GM18505 (cell line): ENCODE measurements around the gene ERRFI1.

ENCODE experiments used
- ATAC-seq: cut with Tn5 transposase; IDR thresholded peaks from one replicate; pipeline ENCODE4 v1.9.1; 2021; ENCODE audit not compliant: unreplicated experiment
- POLR2A ChIP-seq: IDR thresholded peaks from 4 replicates; pipeline ENCODE4 v1.6.1; 2011; ENCODE audit warnings: borderline replicate concordance; ENCODE audit not compliant: insufficient read depth, insufficient read length; ENCODE audit errors: extremely low read depth

Gene ERRFI1

DNA sequence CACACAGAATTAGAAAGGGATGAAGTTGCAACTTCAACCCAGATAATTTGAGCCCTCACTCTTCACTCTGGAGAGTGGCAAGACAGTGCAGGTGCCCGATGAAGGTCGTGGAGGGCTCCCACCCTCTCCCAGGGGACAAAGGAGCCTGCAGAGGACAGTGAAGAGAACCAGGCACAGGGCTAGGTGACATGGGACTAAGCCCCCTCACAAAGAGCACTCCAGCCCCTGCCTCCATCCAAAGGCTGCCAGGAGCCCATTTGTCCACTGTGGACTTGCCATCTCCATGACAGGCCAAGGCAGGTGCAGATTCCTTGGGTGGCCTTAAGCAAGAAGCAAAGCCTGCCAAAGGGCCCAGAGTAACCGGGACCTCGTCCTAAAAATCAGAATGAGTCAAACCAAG is 15.1 kb downstream of the ERRFI1 start:
- TF ChIP-seq POLR2A: no peak

DNA sequence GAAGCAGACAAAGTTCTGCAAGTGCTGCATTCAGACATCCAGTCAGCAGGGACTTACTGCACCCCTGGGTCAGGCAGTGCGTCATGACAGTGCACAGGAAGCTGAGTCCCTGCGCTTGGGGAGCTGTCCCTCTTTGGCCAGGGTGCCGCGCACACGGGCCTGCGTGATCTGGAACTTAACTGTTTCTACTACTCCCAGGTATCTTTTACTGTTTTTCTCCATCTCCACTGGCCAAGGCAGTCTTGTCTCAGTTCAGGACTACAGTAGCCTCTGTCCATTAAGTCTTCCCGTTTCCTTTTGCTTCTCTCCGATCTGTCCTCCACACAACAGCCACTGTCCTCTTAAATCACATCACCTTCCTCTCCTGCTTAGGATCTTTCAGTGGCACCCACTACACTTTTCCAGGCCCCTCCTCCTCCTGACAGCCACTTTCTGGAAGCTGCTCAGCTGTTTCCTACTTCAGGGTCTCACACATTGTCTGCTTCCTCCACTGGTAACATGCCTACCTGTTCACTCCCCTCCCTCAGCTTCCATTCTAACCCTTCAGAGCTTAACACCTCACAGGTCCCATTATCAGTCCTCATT is 15.9 kb downstream of the ERRFI1 start:
- TF ChIP-seq POLR2A: no peak
- no peak for ATAC-seq

More for the DNA sequence above, 15.1 kb downstream of the ERRFI1 start:
- ATAC-seq: no peak

DNA sequence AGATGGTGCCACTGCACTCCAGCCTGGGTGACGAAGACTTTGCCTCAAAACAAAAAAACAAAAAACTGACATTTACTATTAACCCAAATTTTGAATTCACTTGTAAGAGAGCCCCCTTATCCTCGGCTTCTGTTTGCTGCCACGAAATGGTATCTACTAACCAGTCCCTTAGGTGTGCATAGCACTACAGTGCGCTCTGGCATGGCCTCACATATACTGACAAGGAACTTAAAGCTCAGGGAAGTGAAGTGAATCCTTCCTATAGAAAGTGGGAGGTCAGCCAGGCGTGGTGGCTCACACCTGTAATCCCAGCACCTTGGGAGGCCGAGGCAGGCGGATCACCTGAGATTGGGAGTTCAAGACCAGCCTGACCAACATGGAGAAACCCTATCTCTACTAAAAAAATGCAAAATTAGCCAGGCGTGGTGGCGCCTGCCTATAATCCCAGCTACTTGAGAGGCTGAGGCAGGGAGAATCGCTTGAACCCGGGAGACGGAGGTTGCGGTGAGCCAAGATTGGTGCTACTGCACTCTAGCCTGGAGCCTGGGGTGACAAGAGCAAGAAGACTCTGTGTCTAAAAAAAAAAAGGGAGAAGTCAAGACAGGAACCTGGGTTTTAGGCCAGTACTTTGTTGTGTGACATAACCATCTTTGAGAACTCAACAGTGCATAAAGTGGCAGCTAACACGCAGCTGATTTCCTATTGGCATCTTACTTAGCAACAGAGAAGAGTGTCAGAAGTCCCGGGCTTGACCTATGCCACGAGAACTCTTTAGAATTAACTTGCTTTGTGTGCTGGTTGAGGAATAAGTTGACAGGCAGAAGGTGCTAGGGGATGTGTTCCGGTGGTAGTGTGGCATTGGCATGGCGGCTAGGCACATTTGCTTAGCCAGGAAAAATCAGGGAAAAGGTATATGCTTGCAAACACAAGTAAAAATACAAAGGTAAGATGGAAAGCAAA is 16.8 kb downstream of the ERRFI1 start:
- ATAC-seq: no peak
- no peak for TF ChIP-seq POLR2A

DNA sequence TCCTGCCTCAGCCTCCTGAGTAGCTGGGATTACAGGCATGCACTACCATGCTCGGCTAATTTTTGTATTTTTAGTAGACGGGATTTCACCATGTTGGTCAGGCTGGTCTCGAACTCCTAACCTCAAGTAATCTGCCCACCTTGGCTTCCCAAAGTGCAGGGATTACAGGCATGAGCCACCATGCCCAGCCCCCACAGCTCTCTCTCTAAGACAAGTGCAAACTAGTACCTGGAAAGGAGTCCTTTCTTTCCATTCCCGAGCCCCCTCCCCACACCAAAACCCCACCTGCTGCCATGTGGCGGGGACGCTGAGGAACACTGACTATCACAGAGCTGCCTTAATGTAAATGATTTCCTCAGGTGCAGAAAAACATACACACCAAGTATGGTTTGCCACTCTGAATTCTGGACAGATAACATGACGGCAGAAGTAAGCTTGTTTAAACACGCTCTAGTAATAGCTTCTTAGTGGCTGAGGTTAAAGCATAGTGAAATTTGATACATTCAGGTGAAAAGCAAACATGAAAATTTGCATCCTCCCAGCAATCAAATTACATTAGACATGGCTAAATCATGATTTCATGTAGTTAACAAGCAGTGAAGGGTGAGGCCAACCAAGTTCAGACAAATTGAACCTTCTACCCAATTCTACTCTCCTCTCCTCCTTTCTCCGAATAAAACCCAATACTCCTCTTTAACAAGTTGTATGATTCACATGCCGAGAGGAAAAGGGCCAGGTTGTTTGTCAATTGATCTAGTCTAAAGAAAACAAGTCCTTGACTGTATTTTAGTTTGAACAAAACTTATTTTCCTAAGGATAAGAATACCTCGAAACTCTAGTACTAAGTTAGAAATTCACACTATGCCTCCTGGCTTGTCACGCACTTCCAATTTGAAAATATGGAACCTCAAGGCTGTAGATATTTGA is 19.8 kb downstream of the ERRFI1 start:
- TF ChIP-seq POLR2A: no peak
- no peak for ATAC-seq

DNA sequence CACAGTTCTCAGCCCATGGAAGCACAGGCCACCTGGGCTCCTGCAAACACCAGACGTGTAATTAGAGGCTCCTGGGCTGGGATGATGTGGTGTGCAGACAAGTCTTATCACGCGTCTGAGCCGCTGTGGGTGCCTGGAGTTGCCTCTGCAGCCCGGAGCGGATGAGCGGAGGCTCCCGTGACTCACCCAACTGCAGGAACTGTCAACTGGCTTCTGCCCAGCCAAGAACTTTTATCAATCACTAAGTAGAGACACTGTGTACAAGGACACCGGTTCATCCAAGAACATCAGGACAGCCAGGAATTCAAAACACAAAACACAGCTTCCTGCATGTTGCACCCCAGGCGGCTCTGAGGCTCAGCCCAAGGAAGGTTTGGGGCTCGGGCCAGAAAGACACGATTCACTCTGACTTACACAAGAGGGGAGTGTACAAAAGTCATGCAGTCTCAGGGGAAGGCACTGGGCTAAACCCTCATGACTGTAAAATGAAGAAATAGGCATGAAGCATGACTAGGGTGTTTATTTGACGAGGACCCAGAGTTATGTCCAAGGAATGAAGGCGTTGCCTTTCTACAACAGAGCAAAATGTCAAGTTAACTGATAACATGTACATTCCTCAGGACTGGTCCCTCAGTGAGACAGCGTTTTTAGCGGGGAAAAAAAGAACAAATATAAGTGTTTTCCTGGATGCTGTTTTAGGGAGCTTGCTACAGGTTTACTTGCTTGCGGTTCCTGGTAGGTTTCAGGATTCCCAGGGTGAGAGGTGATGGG is 21.1 kb downstream of the ERRFI1 start:
- no peak for TF ChIP-seq POLR2A
- ATAC-seq: no peak

DNA sequence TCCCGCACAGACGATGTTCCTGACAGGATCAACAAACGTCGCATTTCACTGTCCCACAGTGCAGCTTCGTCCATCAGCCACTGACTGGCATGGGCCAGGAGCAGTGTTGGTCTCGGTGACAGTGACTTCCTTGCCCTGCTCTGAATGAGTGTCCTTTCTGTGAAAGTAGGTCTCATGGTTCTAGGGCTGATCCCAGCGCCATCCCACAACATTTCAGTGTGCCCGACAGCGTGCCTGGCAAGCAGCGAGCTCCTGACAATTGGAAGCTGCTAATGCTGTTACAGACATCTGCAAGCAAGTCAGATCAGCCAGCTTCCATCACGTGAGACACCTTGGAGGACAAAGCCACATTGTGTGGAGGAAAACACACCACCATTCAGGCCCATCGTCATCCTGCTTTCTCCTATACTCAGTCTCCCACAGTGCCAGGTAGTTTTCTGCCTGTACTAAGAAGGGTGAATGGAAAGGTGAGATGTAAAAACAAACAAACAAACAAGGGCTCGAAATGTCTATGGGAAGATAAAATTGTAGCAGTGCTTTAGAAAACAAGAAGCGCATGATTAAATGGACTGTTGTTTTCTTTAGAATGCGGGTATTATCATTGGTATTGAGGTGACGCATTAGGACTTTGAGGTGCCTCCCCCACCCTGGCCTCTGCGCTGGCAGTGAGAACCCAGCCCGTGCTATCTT is 21.9 kb downstream of the ERRFI1 start:
- no peak for ATAC-seq
- TF ChIP-seq POLR2A: no peak

DNA sequence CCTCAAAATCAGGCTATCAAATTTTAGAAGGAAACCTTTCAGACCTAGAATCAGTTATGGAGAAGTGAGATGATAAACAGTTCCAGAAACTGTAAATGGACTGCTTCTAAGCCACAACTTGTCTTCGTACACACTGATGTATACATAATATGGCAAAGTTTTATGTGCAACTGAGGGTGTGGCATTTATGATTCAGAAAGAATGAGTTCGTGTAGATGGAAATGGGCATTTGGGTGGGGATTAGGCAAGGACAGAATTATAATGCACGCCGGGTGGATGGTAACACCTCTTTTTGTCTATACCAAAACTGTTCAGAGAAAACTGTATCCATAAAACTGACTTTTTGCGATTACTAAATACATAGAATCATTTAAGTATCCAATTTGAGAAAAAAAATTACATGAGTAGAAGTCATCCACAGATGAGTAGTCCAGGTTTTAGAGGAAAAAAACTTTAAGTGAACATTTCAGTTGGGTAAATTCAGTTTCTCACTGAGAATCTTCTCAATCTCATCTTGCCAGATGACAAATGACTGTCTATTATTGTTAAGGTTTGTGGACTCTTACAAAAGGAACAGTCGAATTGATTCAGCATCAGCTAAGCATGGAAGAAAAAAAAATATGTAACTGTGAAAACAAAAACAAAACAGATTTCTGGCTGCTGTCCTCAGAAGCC is 22.5 kb downstream of the ERRFI1 start:
- TF ChIP-seq POLR2A: no peak
- ATAC-seq: no peak

DNA sequence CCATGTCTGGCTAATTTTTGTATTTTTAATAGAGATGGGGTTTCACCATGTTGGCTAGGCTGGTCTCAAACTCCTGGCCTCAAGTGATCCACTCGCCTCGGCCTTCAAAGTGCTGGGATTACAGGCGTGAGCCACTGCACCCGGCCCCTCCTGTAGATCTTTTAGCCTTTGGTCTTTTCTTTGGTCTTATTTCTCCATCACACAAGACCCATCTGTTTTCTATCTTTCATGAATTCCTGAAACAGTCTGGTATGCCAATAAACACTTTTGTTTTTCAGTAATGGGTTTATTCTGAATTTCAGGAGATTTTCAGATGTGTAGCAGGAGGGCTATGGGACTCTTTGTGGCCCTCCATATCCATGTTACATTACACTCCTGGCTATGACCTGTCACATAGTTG is 23.2 kb downstream of the ERRFI1 start:
- no peak for ATAC-seq
- TF ChIP-seq POLR2A: no peak

DNA sequence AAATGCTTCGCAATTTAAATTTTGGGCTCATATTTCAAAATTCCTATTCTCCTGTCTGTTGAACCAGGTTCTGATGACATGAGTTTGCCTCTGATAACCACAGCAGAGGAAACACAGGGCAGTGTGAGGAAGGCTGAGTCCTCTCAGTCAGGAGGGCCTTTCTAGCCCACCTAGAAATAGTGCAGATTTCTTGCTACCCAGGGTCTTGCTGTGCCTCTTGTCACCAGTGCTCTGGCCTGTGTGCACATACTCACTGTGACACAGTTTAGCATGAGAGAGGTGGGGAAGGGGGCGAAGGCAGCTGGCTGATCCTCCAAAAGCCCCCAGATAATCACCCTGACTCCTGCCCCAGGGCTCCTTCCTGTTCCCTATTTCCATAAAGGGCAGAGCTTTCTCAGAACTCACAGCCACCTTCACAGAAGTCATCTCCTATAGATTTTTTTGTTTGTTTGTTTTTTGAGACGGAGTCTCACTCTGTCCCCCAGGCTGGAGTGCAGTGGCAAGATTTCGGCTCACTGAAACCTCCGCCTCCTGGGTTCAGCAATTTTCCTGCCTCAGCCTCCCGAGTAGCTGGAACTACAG is 23.7 kb downstream of the ERRFI1 start:
- no peak for TF ChIP-seq POLR2A
- ATAC-seq: no peak

DNA sequence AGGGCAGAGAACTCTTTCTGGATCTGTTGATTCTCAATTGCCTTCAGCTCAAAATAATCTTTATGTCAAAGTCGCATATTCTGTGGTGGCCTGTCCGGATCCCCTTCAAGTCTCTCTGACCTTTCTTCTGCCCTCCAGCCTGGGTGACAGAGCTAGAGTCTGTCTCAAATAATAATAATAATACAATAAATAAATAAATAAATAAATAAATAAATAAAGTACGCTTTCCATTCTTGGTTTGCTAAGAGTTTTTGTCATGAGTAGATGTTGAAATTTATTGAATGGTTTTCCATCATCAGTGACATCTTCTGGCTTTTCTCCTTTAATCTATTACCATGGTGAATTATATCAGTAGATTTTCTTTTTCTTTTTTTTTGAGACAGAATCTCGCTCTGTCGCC is 30.7 kb downstream of the ERRFI1 start:
- TF ChIP-seq POLR2A: no peak
- ATAC-seq: no peak

DNA sequence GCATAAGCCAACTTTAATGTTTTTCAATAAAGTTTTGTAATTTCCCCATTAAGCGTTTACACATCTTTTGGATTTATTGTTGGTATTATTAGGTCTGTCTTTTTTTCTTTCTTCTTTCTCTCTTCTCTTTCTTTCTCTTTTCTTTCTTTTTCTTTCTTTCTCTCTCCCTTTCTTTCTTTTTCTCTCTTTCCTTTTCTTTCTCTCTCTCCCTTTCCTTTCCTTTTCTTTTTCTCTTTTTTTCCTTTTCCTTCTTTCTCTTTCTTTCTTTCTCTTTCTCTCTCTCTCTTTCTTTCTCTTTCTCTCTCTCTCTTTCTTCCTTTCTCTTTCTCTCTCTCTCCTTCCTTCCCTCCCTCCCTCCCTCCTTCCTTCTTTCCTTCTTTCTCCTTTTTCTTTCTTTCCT is 31.3 kb downstream of the ERRFI1 start:
- ATAC-seq: no peak
- TF ChIP-seq POLR2A: no peak

DNA sequence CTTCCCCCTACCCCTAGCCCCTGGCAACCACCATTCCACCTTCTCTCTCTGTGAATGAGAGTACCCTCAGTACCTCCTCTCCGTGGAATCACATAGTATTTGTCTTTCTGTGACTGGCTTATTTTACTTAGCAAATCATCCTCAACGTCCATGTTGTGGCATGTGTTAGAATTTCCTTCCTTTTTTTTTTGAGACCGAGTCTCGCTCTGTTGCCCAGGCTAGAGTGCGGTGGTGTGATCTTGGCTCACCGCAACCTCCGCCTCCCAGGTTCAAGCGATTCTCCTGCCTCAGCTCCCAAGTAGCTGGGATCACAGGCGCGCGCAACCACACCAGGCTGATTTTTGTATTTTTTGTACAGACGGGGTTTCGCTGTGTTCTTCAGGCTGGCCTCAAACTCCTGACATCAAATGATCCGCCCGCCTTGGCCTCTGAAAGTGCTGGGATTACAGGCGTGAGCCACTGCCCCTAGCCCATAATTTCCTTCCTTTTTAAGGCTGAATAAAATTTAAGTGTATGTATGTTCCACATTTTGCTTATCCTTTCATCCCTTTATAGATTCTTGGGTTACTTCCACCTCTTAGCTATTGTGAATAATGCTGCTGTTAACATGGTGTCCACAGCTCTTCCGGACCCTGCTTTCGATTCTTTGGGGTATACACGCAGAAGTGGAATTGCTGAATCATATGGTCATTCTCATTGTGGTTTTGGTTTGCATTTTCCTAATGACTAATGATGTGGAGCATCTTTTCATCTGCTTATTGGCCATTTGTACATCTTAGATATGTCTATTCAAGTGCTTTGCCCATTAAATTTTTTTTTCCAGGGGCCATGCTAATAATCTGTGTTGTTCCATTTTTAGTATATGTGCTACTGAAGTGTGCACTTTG is 32.3 kb downstream of the ERRFI1 start:
- no peak for TF ChIP-seq POLR2A
- ATAC-seq: no peak
